ENCODE measurements around the gene BEST2. TPM values are rescaled to one million over a fixed set of nuclear protein-coding genes. Genes with fewer than 3 reads are reported as not detected.
A peak's percentile ranks its signal among the peaks of the same experiment; 100 is the strongest.

The BEST2 gene
- total RNA-seq, 2 donors from 2014 or later, result not detected

DNA sequence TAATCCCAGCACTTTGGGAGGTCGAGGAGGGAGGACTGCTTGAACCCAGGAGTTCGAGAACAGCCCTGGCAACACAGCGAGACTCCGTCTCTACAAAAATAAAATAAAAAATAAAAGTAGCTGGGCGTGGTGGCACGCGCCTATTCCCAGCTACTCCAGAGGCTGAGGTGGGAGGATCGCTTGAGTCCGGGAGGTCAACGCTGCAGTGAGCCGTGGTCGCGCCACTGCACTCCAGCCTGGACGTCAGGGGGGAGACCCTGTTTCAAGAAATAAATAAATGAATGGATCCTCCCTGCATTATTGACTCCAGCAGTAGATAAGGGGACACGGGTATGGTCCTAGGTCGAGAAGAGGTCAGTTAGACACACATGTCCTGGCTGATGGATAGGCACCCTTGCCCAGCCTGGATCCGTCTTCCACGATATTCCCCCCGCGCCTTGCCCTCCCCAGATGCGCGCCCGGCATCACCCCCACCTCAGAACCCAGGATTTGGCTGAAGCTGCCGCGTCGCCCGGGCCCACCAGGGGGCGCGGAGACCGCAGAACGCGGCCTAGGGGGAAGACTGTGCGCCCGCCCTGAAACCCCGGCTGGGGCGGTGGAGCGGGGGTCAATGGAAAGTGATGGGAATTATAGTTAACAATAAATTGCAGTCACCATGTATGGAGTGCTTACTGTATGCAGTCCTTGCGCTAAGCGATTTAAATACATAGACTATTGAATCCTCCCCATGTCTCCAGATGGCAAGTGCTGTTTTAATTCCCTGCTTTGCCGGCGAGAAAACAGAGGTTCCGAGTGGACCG lies 25.8 kb downstream of the BEST2 start:
- Histone ChIP-seq H3K36me3 (no peaks in the 10 kb centered on the region), H3K4me1 (peaks cover 0 to 44% of the 10 kb centered on the region in 2 donors), H3K27me3 (no peaks in the 10 kb centered on the region), H3K9me3 (no peaks in the 10 kb centered on the region), H3K4me3 (peak overlapping the region; percentile 52 to 67), H3K27ac (peak overlapping the region; percentile 91 to 93)
- DNase-seq (ENCODE audit: low spot score), result no peak
- TF ChIP-seq, protein P1, sequence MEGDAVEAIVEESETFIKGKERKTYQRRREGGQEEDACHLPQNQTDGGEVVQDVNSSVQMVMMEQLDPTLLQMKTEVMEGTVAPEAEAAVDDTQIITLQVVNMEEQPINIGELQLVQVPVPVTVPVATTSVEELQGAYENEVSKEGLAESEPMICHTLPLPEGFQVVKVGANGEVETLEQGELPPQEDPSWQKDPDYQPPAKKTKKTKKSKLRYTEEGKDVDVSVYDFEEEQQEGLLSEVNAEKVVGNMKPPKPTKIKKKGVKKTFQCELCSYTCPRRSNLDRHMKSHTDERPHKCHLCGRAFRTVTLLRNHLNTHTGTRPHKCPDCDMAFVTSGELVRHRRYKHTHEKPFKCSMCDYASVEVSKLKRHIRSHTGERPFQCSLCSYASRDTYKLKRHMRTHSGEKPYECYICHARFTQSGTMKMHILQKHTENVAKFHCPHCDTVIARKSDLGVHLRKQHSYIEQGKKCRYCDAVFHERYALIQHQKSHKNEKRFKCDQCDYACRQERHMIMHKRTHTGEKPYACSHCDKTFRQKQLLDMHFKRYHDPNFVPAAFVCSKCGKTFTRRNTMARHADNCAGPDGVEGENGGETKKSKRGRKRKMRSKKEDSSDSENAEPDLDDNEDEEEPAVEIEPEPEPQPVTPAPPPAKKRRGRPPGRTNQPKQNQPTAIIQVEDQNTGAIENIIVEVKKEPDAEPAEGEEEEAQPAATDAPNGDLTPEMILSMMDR (IDR thresholded peaks at IDR 0.05), result peak; percentile 91 to 99

DNA sequence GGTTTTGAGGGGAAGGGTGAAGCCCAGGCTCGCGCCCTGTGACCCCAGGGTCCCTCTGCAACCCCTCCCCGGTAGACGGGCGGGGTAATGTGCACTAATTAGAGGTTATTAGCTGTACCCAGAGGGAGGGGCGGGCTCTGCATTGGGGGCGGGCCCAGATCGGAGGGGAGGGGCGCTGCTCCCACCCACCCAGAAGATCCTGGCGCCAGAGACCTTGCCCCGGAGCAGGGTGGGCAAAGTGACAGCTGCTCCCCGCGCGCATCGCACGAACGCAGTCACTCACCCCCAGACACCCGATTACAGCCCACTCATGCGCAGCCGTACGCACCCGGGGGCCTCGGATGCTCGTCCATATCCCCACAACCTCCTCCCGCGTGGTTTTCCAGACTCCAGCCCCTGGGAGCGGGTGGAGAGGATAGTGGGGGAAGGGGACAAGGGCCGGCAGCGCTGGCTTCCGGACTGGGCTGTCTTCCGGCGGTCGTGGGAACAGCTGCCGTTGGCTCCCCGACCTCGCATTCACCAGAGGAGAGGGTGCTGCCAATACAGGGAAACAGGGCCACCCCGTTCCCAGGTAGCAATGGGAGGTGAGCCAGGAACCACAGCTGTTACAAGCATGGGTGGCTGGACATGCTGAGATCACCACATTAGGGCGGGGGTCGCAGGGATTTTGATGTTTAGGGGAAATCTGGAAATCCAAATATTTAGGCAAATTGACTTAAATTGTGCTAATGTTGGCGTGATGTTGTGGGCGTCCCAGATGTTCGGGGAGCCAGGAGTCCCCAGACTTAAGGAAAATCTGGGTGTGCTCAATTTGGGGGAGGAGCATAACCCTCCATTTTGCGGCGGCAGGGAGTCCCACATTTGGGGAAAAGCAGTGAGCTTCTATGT lies 26.7 kb downstream of the BEST2 start:
- H3K27me3 ChIP-seq, result no peaks in the 10 kb centered on the region
- DNase-seq (ENCODE audit: low spot score), result peak; percentile 81
- no peaks in the 10 kb centered on the region for H3K9me3 ChIP-seq
- TF ChIP-seq, protein P1 (IDR thresholded peaks at IDR 0.05), result no peak
- H3K36me3 ChIP-seq, result no peaks in the 10 kb centered on the region
- peak overlapping the region; percentile 52 to 67 for H3K4me3 ChIP-seq
- H3K27ac ChIP-seq, result peak overlapping the region; percentile 91 to 93
- peaks cover 0 to 46% of the 10 kb centered on the region in 2 donors for H3K4me1 ChIP-seq

DNA sequence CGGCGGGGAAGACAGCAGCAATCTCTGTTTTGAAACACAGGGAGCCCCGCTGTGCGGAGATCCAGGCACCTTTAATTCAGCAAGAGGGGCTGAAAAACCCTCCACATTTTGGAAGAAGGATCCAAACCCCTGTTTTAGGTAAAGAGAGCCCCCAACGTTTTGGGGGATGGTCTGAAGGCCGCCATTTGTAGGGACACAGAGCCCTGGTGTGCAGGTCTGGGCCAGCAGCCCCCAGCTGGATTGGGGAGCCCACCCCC lies 27.2 kb downstream of the BEST2 start:
- Histone ChIP-seq H3K27me3 (no peaks in the 10 kb centered on the region), H3K36me3 (no peaks in the 10 kb centered on the region), H3K27ac (peak overlapping the region; percentile 91 to 93), H3K4me1 (peaks cover 0 to 46% of the 10 kb centered on the region in 2 donors), H3K4me3 (peak overlapping the region; percentile 52 to 67), H3K9me3 (no peaks in the 10 kb centered on the region)
- DNase-seq (ENCODE audit: low spot score), result no peak
- TF ChIP-seq, protein P1 (IDR thresholded peaks at IDR 0.05), result no peak

DNA sequence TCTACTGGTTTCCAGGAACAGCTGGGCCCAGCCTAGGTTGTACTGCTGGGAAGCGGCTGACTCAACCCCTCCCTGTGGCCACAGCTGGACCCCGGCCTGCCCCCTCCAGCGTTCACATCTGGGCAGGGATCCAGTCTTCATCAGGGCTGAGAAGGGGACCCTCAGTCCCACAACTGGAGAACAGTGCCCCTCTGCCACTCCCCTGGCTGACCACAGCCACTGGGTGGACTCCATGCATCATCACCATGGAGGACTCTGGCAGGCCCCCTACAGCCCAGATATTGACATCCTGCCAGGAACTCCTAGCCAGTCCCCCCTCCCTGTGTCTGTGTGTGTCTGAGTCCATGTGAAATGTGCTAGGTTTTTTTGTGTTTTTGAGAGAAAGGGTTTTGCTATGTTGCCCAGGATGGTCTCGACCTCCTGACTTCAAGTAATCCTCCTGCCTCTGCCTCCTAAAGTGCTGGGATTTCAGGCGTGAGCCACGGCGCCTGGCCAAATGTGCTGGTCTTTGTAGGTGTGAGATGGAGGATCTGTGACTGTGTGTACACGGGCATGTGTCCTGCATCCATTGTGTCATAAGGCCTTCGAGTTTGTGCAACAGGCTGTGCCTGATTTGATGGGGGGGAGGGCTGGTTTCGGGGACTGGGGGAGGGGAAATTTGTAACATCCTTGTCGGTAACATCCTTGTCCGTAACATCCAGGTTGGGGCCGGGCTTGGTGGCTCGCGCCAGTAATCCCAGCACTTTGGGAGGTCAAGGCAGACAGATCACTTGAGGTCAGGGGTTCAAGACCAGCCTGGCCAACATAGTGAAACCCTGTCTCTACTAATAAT lies 27.8 kb downstream of the BEST2 start:
- TF ChIP-seq, protein P1 (IDR thresholded peaks at IDR 0.05), result no peak
- Histone ChIP-seq H3K36me3 (no peaks in the 10 kb centered on the region), H3K27me3 (no peaks in the 10 kb centered on the region), H3K9me3 (no peaks in the 10 kb centered on the region), H3K27ac (peak overlapping the region; percentile 91 to 93), H3K4me3 (peak overlapping the region in 1 of 2 donors; percentile 67), H3K4me1 (peaks cover 0 to 49% of the 10 kb centered on the region in 2 donors)
- peak; percentile 80 for DNase-seq (ENCODE audit: low spot score)

DNA sequence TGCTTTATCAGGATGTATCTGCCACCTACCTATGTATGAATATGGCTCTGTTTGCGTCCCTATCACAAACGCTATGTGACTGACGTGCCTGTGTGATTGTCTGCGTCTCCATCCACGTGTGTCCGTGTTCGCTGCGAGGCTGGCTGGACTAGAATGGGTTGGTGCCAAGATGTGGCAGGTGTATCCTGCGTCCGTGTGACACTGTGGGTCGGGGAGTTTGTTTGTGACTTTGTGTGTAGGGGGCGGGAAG lies 30.5 kb downstream of the BEST2 start:
- Histone ChIP-seq H3K9me3 (no peaks in the 10 kb centered on the region), H3K4me1 (peaks cover 0 to 66% of the 10 kb centered on the region in 2 donors), H3K27me3 (no peaks in the 10 kb centered on the region), H3K27ac (peak overlapping the region; percentile 96 to 99), H3K36me3 (no peaks in the 10 kb centered on the region), H3K4me3 (peak overlapping the region; percentile 32 to 53)
- no peak for DNase-seq (ENCODE audit: low spot score)
- TF ChIP-seq, protein P1 (IDR thresholded peaks at IDR 0.05), result no peak
